HFFc6 (cell line): ENCODE data around the gene TMEM125. TPM values are rescaled to one million over a fixed set of nuclear protein-coding genes. Genes with fewer than 3 reads are reported as not detected.

Experiments used
- DNase-seq: peaks from one replicate; pipeline ENCODE4 v3.0.0-alpha.2; 2018
- H3K27ac Mint-ChIP-seq: 2 replicates; pipeline ENCODE4 v1.8.0; 2020; ENCODE audit warnings: mild to moderate bottlenecking, mixed read lengths
- H3K27me3 Mint-ChIP-seq: 2 replicates; pipeline ENCODE4 v1.8.0; 2021; ENCODE audit warnings: mild to moderate bottlenecking, moderate library complexity, mixed read lengths; ENCODE audit not compliant: insufficient read depth
- H3K36me3 Mint-ChIP-seq: 2 replicates; pipeline ENCODE4 v1.8.0; 2021; ENCODE audit warnings: low read depth, mixed read lengths
- H3K4me1 Mint-ChIP-seq: 2 replicates; pipeline ENCODE4 v1.8.0; 2020; ENCODE audit warnings: low read depth, mixed read lengths
- H3K4me3 Mint-ChIP-seq: 2 replicates; pipeline ENCODE4 v1.8.0; 2020; ENCODE audit warnings: mild to moderate bottlenecking, moderate library complexity, mixed read lengths
- H3K9me3 Mint-ChIP-seq: 2 replicates; pipeline ENCODE4 v1.8.0; 2020; ENCODE audit warnings: mild to moderate bottlenecking, mixed read lengths
- CTCF ChIP-seq: fragments of 200-600 bp; sonication (generic); IDR thresholded peaks from 2 replicates; pipeline ENCODE4 v1.5.0; 2021; ENCODE audit warnings: antibody characterized with exemption, mild to moderate bottlenecking
- total RNA-seq, 6 experiments: library from RNA; stranded (reverse); fragmentation: NEBNext Ultra II Directional; extraction: Animal tissue kit (Norgen Biotek cat#: 25700); gene quantifications; 2 replicates in 1 of 6; 3 replicates in 5 of 6; pipeline ENCODE4 v1.2.3, GENCODE V29; 2021

The TMEM125 gene
- total RNA-seq, 6 experiments from 2014 or later, result not detected

- TF ChIP-seq CTCF, result no peak
- no peak overlapping the region for H3K4me3 Mint-ChIP-seq
These were observed 22.4 kb upstream of the TMEM125 start for GRCh38 chr1:43247256-43247921.

GRCh38 chr1:43250351-43250761 is 19.4 kb upstream of the TMEM125 start:
- no peak for TF ChIP-seq CTCF
- H3K9me3 Mint-ChIP-seq, result peaks cover 43% of the 10 kb centered on the region
- DNase-seq, result no peak

More at GRCh38 chr1:43247256-43247921, 22.4 kb upstream of the TMEM125 start:
- no peak overlapping the region for H3K27ac Mint-ChIP-seq
- no peaks in the 10 kb centered on the region for H3K4me1 Mint-ChIP-seq
- peaks cover 17% of the 10 kb centered on the region for H3K36me3 Mint-ChIP-seq
- H3K27me3 Mint-ChIP-seq, result peaks cover 18% of the 10 kb centered on the region
- H3K9me3 Mint-ChIP-seq, result peaks cover 45% of the 10 kb centered on the region
- no peak for DNase-seq

GRCh38 chr1:43251024-43251423 is 18.8 kb upstream of the TMEM125 start:
- H3K36me3 Mint-ChIP-seq, result peaks cover 17% of the 10 kb centered on the region

More at GRCh38 chr1:43250351-43250761, 19.4 kb upstream of the TMEM125 start:
- Mint-ChIP-seq H3K4me1 (no peaks in the 10 kb centered on the region), H3K4me3 (no peak overlapping the region), H3K27me3 (peaks cover 28% of the 10 kb centered on the region), H3K27ac (no peak overlapping the region), H3K36me3 (peaks cover 17% of the 10 kb centered on the region)

GRCh38 chr1:43252225-43252624 is 17.6 kb upstream of the TMEM125 start:
- peaks cover 6% of the 10 kb centered on the region for H3K36me3 Mint-ChIP-seq
- H3K9me3 Mint-ChIP-seq, result peaks cover 24% of the 10 kb centered on the region
- TF ChIP-seq CTCF, result no peak

More at GRCh38 chr1:43251024-43251423, 18.8 kb upstream of the TMEM125 start:
- no peak for DNase-seq
- no peak overlapping the region for H3K27ac Mint-ChIP-seq
- H3K9me3 Mint-ChIP-seq, result peaks cover 36% of the 10 kb centered on the region
- H3K4me3 Mint-ChIP-seq, result no peak overlapping the region
- TF ChIP-seq CTCF, result no peak
- H3K4me1 Mint-ChIP-seq, result no peaks in the 10 kb centered on the region
- peaks cover 31% of the 10 kb centered on the region for H3K27me3 Mint-ChIP-seq

GRCh38 chr1:43253173-43253572 is 16.6 kb upstream of the TMEM125 start:
- no peak for DNase-seq
- no peak overlapping the region for H3K4me3 Mint-ChIP-seq
- no peak for TF ChIP-seq CTCF
- H3K27me3 Mint-ChIP-seq, result peaks cover 48% of the 10 kb centered on the region
- peaks cover 18% of the 10 kb centered on the region for H3K9me3 Mint-ChIP-seq
- no peaks in the 10 kb centered on the region for H3K36me3 Mint-ChIP-seq
- H3K4me1 Mint-ChIP-seq, result no peaks in the 10 kb centered on the region
- no peak overlapping the region for H3K27ac Mint-ChIP-seq

More at GRCh38 chr1:43252225-43252624, 17.6 kb upstream of the TMEM125 start:
- no peak overlapping the region for H3K27ac Mint-ChIP-seq
- H3K27me3 Mint-ChIP-seq, result peaks cover 38% of the 10 kb centered on the region
- no peak for DNase-seq
- H3K4me1 Mint-ChIP-seq, result no peaks in the 10 kb centered on the region
- no peak overlapping the region for H3K4me3 Mint-ChIP-seq
